Activated T-cell treated with anti-CD3 and anti-CD28 coated beads, Interleukin-2, amount 50 U/mL, for 1 hour (primary cell): Measurements from ENCODE around the gene SENP2.
"Not testable (repeated sequence)": the region's sequence is repeated elsewhere in the genome, so short reads cannot be mapped to it uniquely, and the experiment has no call there.

Experiments used
- DNase-seq: peaks from one replicate; pipeline ENCODE4 v3.0.0-alpha.2; 2020

The SENP2 gene

DNA sequence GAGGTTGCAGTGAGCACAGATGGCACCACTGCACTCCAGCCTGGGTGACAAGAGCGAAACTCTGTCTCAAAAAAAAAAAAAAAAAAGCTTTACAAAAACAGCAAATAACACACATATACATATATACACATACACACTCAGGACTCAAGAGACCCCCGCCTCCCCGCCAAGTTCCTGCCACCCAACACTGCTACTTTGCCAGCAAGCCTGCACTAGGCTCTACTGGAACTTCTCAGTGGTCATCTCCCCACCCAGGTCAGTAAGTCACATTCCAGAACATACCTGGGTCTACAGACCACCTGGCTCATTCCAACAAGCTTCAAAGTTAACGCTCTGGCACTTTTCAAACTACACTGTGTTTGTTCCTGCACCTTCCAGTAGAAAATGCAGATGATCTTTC, 62.3 kb downstream of the SENP2 start:
- no peak for DNase-seq

DNA sequence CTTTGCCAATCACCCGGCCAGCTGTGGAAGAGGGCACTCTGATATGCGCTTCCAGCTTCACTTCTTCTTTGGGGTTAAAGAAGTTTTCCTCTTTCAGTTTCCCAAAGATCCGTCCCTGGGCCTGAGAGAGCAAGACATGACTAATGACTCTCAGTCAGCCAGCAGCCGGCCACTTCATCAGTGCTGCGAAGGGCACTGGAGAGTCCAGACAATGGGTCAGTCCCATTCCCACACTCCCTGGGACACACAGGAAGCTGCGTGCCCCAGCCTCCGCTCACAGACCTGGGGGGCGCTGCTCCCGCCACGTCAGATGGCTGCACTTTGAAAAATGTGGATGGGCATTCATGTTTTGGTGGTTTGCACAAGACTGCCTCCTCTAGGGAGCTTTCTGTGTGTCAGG, 63.3 kb downstream of the SENP2 start:
- DNase-seq: no peak

DNA sequence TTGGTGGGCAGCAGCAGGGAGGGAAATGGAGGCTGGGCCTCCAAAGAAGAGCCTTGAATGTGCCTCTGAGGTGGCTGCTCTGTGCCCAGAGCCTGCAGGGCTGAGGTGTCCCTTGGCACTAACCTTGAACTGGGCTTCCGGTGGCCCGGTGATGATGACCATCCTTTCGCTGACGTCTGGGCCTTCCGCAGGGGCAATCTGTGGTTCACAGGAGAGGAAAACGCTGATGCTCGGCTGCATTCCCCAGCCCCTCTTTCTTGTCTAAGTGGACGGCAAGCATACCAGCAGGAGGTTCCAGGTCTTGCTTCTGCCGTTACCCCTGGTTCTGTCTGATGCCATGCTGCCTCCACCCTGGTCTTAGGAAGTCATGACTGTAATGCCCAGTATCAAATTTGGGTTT, 65.9 kb downstream of the SENP2 start:
- no peak for DNase-seq

DNA sequence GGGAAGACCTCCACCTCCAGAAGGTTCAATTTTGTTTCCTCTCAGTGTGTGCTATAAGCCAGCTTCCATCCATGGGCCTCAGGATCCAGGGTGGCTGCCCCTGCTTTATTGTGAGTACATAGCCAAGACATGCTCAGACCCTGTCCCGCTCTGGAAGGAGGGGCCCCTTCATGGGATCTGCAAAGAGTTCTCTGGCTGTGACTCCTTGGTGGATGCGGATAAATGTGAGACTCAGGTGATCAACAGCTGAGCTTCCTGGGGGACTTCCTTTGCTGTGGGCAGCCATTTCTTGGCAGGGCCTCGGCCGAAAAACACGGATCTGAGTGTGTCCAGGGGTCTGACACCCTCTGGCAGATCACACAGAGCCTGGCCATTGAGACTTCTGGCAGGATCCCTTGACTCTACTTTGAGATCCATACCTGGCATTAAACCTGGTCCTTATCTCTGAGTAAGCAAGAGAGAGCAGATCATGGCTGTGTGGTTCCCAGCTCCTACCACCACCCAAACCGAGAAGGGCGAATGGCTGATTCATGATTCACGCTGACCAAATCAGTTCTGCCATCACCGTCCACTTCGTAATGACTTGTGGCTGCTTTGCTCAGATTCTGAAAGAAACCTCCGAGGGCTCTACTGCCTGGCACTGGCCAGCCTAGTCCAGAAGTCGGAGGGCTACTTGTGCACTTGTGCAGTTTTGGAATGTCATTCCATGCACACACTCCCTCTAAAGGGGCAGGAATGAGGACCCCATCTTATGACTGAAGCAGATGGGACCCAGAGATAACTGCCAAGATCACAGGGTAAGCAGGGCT, 68.1 kb downstream of the SENP2 start:
- no peak for DNase-seq

DNA sequence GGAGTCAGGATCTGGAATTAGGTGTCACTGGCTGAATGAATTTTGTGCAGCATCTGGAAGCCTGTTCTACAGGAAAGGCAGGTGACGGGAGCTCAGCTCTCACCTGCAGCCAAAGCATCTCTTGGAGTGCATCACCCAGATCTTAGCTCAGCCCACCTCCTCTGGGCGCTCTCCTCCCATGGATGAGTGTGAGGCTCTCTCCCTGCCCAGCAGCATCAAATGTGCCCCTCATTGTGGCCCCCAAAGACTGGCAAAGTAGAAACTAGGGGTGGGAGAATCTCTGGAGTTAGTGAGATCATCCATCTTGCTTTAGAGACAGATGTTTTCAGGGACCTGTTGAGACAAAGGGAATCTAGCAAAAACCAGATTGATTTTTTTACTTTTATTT, 68.7 kb downstream of the SENP2 start:
- DNase-seq: no peak

DNA sequence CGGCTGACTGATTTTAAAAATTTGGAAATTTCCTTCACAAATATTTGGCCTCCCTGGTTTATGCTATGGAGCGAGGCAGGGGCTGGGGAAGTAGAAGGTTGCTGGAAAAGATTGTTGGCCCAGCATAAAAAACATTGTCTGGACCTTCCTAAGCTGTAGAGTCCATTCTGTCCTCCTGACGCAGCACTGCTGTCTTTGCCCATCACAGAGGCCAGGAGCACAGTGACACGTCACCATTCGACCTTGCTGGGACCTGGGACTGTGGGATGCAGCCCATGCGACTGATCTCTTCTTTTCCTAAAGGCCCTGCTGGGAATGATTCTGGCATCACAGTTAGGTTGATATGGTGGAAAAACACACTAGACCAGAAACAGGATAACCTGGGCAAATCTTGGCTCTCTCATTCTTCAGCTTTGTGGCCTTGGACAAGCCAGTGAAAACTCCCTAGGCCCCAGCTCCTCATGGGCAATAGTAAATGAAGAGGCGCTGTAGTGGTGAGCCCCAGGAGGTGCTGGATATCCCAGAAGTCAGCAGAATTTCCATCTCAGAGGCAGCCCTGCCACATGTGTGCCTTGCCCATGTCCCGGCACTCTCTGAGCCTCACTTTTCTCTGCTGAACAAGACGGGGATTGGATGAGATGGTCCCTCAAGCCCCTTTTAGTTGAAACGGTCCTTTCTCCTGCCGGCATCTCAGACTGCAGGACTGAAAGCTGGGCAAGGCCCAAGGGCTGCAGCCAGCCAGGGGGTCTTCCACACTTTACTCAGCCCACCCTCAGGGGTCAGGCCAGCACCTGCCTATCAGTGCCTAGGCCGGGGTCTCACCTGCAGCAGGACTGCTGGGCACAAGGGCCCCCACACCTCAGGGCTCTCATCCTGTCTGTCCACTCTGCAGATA, 69.6 kb downstream of the SENP2 start:
- no peak for DNase-seq

DNA sequence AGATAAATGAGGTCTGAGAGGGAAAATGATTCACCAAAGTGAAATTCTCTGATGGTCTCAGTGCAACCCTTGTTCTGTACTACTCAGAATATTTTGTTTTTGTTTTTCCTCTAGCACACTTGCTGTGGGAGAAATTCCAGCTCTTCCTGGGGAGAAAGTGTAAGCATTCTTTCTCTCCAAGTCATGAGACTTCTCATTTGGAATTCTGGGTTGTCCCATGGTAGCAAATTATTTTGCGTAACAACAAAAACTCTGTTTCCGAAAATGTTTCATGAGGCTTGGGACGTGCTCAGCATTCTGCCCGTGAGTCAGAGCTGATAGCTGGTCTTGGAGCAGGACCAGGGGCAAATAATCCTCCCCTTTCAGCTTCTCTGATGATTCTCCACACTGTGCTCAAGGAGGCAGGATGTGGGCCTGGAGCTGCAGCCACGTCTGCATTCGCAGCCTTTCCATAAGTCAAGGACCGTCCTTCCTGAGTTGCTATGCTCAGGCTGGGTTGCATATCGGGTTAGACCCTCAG, 70.3 kb downstream of the SENP2 start:
- no peak for DNase-seq

DNA sequence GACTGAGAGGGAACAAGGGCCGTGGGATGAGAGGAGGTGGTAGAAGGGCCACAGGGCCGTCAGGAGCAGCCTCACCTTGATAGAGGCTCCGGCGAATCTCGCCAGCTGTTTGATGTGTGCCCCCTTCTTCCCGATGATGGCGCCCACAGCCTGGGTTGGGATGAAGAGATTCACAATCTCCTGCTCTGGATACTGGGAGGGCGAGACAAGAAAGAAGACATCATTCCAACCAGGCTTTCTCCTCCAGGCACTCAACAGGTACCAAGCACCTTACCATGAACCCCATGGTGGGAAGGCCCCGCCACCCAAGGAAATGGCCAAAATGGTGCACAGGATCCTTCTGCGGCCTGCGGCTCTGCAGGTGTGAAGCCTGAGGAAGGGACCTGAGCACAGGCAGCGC, 71.1 kb downstream of the SENP2 start:
- no peak for DNase-seq

DNA sequence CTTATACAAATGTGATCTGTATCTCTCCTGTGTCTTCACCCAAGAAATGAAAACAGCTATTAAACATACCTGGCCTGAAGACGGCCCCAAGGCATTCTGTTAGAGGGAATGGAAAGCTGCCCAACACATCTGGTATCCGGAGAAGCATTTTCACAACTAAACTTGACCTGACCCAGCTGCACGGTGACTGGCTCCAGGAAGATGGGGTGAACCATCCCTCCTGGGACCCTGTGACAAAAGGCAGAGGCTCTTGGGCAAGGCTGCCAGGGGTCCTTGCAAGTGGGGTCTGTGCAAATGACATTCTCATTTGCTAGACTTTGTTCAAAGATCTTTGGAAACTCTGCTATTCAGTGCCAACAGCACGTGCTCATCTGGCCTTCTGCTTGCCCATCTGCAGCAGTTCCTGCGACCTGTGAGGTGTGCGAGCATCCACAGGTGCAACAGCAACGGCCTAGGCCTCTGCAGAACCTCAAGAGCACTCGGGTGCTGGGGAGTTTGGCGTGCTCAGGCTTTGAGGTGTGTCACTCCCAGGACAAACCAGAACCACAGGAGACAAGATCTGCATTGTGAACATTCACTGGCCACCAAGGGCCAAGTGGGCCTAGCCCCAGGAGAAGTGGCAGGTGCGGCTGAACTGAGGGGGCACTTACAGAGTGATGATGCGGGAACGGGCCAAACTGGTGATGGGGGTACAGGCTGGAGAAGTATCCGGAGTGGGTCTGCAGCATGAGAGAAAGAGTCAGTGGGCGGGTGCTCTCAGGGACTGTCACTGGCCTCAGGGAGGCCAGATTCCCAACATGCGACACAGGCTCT, 71.8 kb downstream of the SENP2 start:
- DNase-seq: no peak

DNA sequence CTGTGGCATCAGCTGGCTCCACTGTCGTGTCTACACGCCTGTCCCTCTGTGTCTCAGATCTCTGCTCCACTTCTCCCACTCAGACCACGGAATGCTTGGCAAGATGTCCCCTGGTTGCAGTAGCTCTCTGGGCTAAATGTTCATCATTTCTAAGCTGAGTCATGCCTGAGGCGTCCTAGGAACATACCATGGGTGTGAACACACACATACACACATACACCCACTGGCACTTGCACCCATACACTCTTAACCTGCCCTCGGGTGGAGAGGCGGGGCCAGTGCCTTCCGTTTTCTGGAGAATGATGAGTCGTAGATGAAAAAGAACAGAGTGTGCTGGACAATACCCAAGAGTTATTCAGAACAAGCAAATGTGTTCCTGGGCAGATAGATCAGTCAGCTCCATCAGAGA, 72.4 kb downstream of the SENP2 start:
- no peak for DNase-seq

DNA sequence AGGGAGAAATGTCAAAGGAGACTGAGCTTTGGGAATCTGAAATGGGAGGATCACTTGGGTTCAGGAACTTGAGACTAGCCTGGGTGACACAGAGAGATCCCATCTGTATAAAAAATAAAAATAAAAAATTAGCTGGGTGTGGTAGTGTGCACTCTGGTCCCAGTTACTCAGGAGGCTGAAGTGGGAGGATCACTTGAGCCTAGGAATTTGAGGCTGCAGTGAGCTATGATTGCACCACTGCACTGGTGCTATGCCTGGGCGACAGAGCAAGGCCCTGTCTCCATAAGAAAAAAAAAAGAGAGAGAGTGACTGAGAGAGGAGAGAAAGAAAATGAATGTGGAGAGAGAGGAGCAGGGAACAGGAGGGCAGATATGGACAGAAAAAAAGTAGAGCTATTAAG, 72.8 kb downstream of the SENP2 start:
- DNase-seq: no peak

DNA sequence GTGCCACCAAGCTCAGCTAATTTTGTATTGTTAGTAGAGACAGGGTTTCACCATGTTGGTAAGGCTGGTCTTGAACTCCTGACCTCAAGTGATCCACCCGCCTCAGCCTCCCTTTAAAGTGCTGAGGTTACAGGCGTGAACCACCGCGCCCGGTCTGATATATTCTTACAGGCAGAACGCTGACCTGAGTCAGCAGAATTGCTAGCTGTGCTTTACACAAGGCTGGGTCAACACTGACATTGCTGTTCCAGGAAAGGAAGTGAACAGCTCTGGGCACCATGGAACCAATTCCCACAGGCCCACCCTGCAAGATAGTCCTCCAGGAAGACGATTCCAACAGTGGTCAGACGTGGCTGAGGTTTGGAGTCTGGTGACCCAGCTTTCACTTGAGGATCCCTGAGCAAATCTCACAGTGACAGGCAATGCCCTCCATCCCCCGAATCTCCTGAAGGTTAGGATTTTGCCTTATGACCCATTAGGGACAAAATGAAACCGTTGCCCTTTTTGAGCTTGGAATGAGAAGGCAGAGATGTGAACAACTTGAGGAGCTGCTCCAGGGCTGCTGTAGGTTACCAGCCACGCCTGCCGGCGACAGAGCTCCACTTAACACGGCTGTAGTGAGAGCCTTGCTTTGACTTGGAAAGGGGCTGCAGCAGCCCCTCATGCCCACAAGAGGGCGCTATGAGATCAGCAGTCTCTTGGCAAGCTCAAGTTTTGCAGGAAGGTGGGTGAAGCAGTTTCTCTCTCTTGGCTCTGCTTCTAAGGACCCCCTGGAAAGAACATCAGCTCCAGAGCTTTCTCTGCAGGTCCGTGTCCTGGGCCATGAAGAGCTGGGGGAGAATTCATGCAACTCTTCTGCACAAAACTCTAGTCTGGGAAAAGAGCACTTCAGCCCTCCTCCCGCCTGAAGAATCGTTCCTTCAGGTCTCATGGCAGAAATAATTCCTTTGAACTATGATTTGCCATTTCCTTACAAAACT, 74.1 kb downstream of the SENP2 start:
- peak; percentile 55 for DNase-seq

DNA sequence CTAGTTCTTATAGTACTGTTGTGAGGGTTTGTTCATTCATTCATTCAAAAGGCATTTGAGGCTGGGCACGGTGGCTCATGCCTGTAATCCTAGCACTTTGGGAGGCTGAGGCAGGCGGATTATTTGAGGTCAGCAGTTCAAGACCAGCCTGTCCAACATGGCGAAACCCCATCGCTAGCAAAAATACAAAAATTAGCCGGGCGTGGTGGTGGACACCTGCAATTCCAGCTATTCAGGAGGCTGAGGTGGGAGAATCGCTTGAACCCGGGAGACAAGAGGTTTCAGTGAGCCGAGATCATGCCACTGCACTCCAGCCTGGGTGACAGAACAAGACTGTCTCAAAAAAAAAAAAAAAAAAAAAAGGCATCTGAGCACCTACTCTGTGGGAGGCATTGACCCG, 75.2 kb downstream of the SENP2 start:
- not testable (repeated sequence) for DNase-seq

DNA sequence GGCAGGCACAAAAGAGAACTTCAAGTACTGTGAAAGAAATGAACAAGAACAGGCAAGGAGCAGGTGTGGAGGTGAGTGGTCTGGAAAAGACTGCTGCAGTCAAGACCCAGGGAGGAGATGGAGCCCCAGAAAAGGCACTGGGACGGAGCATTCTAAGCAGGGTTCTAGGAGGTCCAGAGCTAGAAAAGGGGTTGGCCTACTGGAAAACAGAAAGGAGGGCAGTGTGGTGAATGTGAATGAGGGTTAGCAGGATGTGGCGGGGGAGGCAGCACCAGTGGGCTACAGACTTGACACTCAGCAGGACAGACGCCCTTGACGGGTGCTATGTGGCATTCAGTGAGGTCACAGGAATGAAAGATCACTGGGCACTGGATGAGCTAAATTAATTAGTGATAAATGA, 75.7 kb downstream of the SENP2 start:
- DNase-seq: no peak

DNA sequence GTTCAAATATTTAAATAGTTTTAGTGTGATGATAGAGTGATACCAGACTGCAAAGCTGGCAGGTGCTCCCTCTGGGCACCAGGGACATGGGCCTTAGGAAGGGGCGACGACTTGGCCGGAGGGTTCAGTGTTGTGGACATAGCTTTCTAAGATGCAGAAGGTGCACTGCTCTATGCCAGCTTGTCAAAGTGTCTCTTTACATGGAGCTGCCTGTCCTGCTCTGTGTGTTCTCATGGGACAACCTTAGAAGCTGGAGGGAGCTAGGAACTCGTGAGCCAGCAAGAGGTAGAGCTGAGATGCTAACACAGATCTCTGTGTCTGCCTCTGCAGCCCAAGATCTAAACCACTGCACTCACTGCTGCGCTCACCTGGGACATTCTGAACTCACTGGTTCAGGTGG, 77.8 kb downstream of the SENP2 start:
- DNase-seq: no peak

DNA sequence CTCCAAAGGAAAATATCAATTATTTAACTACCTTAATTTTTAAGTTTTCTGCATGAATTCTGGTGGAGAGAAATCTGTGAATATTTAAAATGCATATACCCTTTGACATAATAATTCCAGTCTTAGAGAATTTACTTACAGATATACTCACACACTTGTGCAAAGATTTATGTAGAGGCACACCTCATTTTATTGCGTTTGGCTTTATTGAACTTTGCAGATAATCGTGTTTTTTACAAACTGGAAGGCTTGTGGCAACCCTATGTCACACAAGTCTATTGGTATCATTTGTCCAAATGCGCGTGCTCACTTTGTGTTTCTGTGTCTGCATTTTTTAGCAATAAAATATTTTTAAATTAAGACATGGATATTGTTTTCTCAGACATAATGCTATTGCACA, 81.5 kb downstream of the SENP2 start:
- DNase-seq: no peak

DNA sequence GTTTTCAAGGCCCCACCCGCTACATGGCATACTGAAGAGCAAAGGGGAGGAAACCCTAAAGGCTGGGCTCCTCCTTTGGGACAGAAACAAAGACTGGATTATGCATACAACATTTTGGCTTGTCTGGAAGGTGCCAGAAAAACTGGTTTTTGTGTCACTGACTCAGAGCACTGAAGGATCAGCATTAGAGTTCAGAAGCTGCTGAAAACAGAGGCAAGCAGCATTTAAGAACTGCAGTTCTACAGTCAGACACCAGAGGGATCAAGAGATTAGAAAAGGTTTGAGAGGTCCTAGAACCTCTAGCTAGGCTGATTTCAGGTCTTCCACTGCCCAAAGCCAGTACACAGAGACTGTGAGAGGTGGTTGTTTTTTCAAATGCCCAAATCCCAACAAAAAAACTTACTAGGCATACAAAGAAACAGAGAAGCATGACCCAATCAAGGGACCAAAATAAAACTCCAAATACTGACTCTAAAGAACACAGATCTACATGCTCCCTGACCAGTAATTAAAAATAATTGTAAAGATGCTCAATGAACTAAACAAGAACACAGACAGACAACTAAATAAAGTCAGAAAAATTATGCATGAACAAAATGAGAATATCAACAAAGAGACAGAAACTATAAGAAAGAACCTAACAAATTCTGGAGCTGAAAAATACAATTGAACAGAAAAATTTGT, 91.2 kb downstream of the SENP2 start:
- no peak for DNase-seq

DNA sequence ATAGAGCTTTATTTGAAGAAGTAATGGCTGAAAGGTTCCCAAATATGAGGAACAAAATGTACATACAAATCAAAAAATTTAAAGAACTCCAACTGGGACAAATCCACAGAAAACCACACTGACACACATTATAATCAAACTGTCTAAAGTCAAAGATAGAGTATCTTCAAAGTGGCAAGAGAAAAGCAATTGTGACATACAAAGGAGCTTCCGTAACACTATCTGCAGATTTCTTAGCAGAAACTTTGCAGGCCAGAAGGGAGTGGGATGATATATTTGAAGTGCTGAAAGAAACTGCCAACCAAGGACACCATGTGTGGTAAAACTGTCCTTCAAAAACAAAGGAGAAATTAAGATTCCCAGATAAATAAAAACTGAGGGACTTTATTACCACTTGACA, 91.9 kb downstream of the SENP2 start:
- DNase-seq: no peak

DNA sequence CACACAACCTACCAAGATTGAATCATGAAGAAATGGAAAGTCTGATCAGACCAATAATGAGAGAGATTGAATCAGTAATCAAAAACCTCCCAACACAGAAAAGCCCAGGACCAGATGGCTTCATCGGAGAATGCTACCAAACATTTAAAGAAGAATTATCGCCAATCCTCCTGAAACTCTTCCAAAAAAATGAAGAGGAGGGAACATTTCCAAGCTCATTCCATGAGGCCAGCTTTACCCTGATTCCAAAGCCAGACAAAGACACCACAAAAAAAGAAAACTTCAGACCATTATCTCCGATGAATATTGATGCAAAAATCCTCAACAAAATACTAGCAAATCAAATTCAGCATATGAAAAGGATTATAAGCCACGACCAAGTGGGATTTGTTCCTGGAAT, 94.1 kb downstream of the SENP2 start:
- no peak for DNase-seq
